HT-29 (cell line): ENCODE data around the gene ABI2. TPM values are rescaled to one million over a fixed set of nuclear protein-coding genes. Genes with fewer than 3 reads are reported as not detected.
"Not testable (repeated sequence)": the region's sequence is repeated elsewhere in the genome, so short reads cannot be mapped to it uniquely, and the experiment has no call there.

Source experiments
- DNase-seq: peaks from one replicate; pipeline ENCODE4 v3.0.0-alpha.2; 2015; ENCODE audit warnings: low spot score
- total RNA-seq: library from RNA; depleted of rRNA; stranded (reverse); fragments of >200 nt; shearing (Covaris generic); gene quantifications from 2 replicates; pipeline ENCODE4 v1.2.3, GENCODE V29; 2014

Gene ABI2
- total RNA-seq, 1 experiment from 2014 or later: 27.9 TPM

DNA sequence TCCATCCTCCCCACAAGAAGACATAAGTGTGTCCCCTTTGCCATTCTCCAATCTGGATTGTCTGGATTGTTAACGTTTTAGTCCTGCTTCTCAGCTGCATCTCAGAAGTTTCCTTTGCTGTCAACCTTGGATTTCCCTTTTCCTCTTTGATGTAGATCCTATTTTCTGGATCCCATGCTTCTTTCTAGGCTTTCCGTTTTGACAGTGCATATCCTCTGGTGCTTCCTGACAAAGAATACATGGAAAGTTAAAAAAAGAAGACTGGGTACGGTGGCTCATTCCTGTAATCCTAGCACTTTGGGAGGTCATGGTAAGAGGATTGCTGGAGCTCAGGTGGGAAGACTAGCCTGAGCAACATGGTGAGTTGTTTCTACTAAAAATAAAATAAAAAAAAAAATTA, 26.8 kb downstream of the ABI2 start:
- DNase-seq: no peak

- DNase-seq: no peak
Measured at GRCh38 chr2:203359450-203359849, 31.3 kb downstream of the ABI2 start.

GRCh38 chr2:203360833-203361430, 32.7 kb downstream of the ABI2 start:
- DNase-seq: no peak

GRCh38 chr2:203361495-203361894, 33.3 kb downstream of the ABI2 start:
- DNase-seq: no peak

DNA sequence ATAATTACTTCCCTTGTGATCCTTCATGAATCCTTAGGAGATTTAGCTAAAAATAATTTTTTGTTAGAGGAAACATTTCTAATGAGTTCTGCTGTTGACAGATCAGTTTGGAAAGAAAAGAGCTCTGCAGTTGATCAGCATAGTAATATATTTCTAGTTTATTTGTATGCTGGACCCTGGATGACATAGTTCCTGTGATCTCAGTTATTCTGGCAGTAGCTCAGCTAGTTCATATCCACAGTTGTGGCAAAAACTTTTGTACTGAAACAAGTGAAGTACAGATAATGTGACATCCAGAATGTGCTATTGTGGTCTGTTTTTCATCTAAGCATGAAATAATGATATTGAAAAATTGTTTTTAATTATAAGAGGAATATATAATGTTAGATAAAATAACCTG, 33.7 kb downstream of the ABI2 start:
- no peak for DNase-seq

GRCh38 chr2:203366639-203367466, 38.7 kb downstream of the ABI2 start:
- DNase-seq: no peak

DNA sequence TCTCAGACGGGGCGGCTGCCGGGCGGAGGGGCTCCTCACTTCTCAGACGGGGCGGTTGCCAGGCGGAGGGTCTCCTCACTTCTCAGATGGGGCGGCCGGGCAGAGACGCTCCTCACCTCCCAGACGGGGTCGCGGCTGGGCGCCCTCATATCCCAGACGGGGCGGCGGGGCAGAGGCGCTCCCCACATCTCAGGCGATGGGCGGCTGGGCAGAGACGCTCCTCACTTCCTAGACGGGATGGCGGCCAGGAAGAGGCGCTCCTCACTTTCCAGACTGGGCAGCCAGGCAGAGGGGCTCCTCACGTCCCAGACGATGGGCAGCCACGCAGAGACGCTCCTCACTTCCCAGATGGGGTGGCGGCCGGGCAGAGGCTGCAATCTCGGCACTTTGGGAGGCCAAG, 44.5 kb downstream of the ABI2 start:
- DNase-seq: not testable (repeated sequence)

DNA sequence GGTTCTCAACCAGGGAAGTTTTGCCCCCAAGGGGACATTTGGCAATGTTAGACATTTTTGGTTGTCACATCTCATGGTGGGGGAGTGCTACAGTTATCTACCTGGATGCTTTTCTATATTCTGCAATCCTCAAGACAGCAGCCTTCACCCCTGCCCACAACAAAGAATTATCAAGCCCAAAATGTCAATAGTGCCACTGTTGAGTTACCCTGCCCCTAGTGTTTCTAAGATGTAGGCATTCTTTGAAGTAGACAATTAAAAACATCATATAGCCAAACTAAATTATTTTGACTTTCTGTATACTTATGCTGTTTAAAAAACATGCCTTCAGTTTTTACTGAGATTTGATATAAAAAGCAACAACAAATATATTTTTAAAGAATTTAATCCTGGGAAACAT, 48.0 kb downstream of the ABI2 start:
- no peak for DNase-seq

DNA sequence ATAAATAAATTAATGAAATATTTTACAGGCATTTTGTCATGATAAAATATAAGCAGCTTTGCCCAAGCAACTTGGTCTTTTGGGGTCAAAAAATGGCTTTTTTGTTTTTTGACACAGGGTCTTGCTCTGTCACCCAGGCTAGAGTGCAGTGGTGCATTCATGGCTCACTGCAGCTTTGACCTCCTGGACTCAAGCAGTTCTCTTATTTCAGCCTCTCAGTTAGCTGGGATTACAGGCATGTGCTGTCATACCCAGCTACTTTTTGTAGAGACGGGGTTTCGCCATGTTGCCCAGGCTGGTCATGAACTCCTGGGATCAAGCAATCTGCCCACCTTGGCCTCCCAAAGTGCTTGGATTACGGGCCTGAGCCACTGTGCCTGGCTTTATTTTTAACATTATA, 51.0 kb downstream of the ABI2 start:
- DNase-seq: no peak

DNA sequence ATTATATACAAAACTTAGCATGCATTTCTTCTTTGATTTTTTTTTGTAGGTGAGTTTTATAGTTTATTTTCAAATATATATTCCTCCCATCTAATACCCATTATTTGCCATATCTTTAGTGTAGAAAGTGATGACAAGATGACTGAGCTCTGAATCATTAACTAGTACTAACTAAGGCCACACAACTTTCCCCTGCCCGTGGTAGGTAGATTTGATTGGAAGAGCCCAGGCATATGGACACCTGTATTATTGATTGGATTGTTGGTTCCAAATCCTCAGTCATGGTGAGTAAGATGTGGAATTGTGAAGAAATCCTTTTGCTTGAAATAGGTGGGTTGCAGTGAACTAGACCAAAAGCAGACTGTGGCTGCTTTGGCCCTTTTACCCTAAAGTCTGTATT, 54.8 kb downstream of the ABI2 start:
- DNase-seq: no peak

DNA sequence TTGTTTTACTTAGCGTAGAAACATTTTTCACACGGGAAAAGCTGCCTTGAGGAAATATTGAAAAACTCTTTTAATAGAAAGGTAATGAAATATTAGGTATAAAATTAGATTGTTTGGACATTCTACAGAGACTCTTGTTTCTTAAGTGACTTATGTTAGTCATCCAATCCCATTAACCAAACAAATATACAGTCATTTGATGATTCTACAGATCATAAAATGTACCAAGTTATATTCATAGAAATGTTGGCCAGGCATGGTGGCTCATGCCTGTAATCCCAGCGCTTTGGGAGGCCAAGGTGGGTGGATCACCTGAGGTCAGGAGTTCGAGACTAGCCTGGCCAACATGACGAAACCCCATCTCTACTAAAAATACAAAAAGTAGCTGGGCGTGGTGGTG, 60.0 kb downstream of the ABI2 start:
- DNase-seq: not testable (repeated sequence)

DNA sequence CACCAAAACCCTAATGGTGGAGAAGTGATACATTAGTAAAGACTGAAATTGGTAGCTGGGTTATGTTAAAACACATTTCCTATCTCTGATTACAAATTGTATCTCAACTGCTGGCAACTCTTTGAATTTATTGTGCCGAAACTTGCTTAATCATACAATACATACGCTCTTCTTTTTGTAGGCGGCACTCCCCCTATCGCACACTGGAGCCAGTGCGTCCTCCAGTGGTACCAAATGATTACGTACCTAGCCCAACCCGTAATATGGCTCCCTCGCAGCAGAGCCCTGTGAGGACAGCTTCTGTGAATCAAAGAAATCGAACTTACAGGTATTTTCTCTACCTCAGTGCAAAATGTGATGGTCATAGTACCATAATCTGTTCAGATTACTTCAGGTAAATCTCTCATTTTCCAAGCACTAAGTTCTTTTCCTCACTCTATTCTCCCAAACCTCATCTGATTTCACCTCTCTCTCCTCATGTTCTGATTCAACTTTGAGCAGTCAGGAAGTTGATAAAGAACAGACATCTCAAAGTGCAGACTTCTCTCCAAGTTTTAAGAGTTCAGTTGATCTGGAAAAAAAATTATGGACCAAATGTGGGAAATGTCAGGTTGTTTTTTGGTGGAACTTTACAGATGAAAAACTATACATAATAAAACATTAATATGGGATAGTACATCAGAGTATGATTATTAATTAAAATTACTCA, 66.5 kb downstream of the ABI2 start:
- no peak for DNase-seq

- no peak for DNase-seq
Measured at GRCh38 chr2:203395858-203396257, 67.7 kb downstream of the ABI2 start.

DNA sequence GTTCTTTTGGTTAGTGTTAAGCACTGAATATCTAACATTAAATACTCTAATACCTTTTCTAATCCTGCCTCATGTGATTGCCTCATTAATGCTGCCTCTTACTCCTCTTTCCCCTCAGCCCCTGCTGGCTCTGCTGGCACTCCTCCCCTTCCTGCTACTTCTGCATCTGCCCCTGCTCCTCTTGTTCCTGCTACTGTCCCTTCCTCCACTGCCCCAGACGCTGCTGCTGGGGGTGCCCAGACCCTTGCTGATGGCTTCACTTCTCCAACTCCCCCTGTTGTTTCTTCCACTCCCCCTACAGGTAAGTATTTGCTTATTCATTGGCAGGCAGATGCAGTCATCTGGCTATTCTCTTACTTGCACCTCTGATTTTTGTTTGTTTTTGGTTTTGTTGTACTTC, 68.5 kb downstream of the ABI2 start:
- DNase-seq: no peak

GRCh38 chr2:203399031-203399430, 70.8 kb downstream of the ABI2 start:
- no peak for DNase-seq

- DNase-seq: no peak
Measured at GRCh38 chr2:203400805-203401585, 72.8 kb downstream of the ABI2 start.

- no peak for DNase-seq
Measured at GRCh38 chr2:203404996-203405395, 76.8 kb downstream of the ABI2 start.

DNA sequence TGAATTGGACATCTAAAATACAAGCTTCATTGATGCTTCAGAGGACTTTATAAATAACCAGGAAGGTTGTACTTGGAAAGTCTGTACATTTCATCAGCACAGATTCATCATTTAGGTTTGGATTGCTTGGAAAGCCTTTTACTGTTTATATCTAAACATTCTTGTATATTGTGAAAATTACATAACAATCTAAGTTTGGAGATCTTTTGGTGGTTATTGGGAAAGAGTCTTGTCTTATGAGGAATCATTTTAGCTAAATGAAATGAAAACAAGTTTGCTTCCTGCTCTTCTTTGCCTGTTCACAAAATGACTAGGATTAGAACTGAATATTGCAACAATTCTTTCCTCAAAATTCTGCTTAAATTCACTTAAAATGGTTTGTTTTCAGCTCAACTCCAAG, 79.3 kb downstream of the ABI2 start:
- no peak for DNase-seq

DNA sequence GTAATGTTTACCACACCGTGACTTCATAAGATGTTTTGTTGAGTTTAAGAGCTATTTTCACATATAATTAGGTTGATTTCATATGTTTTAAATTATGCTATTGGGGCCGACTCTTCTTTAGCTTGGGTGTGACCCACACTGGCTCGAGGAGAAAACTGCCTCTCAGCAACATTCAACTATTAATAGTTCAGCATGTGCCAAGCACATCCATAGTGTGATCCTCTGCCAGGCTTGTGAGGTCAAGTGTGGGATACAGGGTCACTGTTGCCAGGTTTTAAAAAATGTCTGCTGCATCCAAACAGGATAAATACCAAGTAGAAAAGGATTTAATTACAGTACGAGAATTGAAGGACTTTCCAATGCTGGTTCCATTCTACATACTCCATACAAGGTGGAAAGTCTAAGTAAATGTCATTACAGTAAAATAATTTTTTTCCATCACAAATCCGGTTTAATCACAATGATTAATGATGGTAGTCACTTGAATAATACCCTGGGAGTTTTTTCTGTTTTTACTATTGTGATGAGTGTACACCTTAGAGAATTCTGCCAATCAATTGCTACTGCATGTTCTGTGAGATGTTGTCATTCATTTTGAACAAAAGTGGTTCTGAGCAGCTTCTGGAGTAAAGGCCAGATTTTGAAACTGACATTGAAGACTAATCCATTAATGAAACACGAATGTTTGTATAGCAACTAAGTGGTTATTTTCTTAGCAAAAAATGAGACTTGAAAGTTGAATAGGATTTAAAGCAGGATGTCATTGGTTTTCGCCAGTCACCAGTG, 84.5 kb downstream of the ABI2 start:
- DNase-seq: no peak

DNA sequence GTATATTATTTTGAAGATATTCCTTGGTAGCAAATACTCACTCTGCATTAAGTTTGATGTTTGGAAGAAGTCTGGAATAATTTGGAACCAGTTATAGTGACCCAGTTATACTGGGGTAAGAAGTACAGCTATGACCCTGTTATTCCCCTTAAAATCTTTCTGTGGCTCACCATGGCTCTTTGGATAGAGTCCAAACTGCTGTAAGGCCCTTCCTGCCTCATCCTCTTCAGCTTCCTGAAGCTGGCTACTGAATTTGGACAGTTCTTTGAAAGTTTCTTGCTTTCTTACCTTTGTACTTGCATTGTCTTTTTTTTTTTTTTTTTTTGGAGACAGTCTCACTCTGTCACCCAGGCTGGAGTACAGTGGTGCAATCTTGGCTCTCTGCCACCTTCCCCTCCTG, 85.6 kb downstream of the ABI2 start:
- no peak for DNase-seq

GRCh38 chr2:203418271-203418670, 90.1 kb downstream of the ABI2 start:
- no peak for DNase-seq
